ENCODE measurements around the gene MBTPS1.

MBTPS1 gene

DNA sequence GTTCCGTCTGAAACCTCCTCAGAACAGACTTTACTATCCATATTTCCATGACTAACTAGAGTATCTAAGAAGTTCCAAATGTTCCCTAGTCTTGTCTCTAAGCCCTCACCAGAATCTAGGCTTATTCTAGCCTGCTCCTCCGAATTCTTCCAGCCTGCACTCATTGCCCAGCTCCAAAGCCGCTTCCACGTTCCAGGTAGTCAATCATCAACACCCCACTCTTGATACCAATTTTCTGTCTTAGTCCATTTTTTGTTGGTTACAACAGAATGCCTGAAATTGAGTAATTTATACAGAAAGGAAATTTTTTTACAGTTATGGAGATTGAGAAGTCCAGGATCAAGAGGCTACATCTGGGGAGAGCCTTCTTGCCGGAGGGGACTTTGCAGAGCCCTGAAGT is 95.3 kb downstream of the MBTPS1 start:
- no peak overlapping the region for H3K27ac ChIP-seq
- no peak for TF ChIP-seq CTCF (conservative IDR thresholded peaks at IDR 0.05)

GRCh38 chr16:84020353-84020752 is 96.4 kb downstream of the MBTPS1 start:
- TF ChIP-seq CTCF (conservative IDR thresholded peaks at IDR 0.05): no peak
- no peak overlapping the region for H3K27ac ChIP-seq

DNA sequence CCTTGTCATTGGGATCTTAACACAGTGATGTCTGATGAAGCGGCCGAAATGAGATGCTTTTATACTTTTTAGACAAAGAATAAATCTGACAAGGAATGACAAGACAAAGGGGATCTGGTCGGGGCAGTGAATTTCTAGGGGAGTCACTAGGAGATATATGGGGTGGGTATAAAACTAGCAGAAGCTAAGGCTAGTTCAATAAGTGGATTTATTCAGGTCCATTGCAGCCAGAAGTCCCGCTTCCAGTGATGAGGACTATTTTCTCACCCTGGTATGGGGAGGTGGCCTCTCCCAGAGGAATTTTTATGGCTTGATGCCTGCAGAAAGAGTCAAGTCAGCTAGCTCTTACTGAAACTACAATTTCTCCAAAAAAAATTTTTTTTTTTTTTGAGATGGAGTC is 98.0 kb downstream of the MBTPS1 start:
- H3K27ac ChIP-seq: no peak overlapping the region
- no peak for TF ChIP-seq CTCF (conservative IDR thresholded peaks at IDR 0.05)

DNA sequence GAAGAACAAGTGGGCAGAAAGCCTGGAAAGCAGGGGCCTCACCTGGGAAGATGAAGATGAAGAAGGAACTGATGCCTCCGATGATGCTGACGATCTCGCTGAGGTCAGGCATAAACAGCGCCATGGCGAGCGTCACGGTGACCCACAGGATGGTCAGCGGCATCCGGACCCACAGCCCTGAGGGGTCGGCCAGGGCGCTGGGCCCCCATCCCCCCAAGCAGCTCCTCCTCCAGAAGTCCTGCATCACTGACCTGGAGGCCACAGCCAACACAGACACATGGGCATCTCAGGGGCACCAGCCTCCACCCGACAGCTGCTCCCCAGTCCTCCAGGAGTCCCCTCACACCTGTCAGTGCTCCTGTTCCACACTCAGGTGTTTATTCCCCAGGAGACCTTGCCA is 100.3 kb downstream of the MBTPS1 start:
- no peak for TF ChIP-seq CTCF (conservative IDR thresholded peaks at IDR 0.05)
- no peak overlapping the region for H3K27ac ChIP-seq

DNA sequence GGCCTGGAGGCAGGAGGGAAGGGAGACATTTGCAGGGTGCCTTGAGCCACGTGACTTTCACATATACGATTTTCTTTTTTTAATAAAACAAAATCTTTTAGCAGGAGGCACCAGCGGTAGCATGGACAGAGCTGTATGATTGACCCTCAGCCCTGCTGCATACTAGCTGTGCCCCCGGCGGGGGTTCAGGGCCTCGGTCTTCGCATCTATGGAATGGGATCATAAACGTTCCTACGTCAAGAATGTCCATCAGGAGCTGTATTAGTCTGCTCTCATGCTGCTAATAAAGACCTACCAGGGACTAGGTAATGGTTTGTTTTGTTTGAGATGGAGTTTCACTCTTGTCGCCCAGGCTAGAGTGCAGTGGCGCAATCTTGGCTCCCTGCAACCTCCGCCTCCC is 101.3 kb downstream of the MBTPS1 start:
- no peak for TF ChIP-seq CTCF (conservative IDR thresholded peaks at IDR 0.05)
- H3K27ac ChIP-seq: no peak overlapping the region

DNA sequence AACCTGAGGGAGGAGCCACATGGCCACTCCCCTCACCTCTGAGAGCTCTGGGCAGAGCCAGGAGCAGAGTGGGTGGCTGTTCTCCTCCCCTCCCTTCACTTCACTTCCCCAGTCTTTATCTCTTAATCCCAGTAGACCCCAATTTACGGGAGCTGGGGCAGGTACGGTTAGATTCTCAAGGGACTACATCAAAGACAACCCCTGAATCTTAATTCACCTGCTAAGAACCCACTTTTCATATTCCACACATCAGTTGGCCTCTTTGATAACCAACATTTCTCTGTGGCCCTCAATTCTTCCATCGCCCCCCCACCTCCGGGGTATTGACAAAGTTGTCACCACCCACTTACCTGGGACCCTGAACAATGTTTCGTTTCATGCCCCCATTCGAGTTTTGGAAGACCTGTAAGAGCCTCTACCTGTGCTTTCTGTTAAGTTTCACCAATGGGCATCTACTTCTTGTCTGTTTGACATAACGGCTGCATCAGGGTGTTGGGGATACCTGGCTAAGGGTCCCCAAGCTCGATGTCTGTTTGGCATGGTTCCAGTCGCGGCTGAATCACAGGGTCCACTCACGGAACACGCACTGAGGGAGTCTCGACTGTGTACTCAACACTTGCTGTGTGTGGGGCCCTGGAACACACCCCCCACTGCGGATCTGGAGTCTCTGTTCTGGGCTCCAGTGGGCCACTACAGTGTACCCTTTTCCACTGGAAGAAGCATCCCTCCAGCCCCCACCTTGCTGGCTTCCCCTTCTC is 102.0 kb downstream of the MBTPS1 start:
- no peak overlapping the region for H3K27ac ChIP-seq

More for the DNA sequence above, 102.0 kb downstream of the MBTPS1 start:
- TF ChIP-seq CTCF (conservative IDR thresholded peaks at IDR 0.05): no peak
